HG02642 (cell line): ENCODE results near the gene MPDU1.
A peak's percentile ranks its signal among the peaks of the same experiment; 100 is the strongest.

Experiments
- ATAC-seq: cut with Tn5 transposase; IDR thresholded peaks from one replicate; pipeline ENCODE4 v1.9.1; 2021; ENCODE audit warnings: mild to moderate bottlenecking; ENCODE audit not compliant: unreplicated experiment, poor library complexity

The MPDU1 gene

GRCh38 chr17:7583253-7584109, at the start of gene MPDU1:
Gene MPDU1 (plus strand): TSS chr17:7583852. CDS start chr17:7583863, 11 bp downstream.
- peak; percentile 76 for ATAC-seq

- ATAC-seq: no peak
Observed at GRCh38 chr17:7538050-7538449, 45.6 kb upstream of the MPDU1 start.

GRCh38 chr17:7538891-7539545, 44.6 kb upstream of the MPDU1 start:
- no peak for ATAC-seq

GRCh38 chr17:7541074-7541621, 42.5 kb upstream of the MPDU1 start:
- ATAC-seq: no peak

GRCh38 chr17:7544911-7545310, 38.7 kb upstream of the MPDU1 start:
- ATAC-seq: no peak

- no peak for ATAC-seq
Observed at GRCh38 chr17:7548585-7549400, 34.9 kb upstream of the MPDU1 start, which contains the start of gene TNFSF12. Gene TNFSF12 (plus strand): TSS chr17:7549058. CDS start chr17:7549154, 96 bp downstream.

- ATAC-seq: no peak
Observed at GRCh38 chr17:7549401-7550055, 34.1 kb upstream of the MPDU1 start.

- ATAC-seq: no peak
Observed at GRCh38 chr17:7550344-7550743, 33.3 kb upstream of the MPDU1 start.

GRCh38 chr17:7551396-7551795, 32.3 kb upstream of the MPDU1 start:
- no peak for ATAC-seq

- ATAC-seq: no peak
Observed at GRCh38 chr17:7552621-7553051, 31.0 kb upstream of the MPDU1 start.

GRCh38 chr17:7553356-7553755, 30.3 kb upstream of the MPDU1 start:
- no peak for ATAC-seq

GRCh38 chr17:7555320-7555948, 28.2 kb upstream of the MPDU1 start:
- no peak for ATAC-seq

GRCh38 chr17:7556627-7557026, 27.0 kb upstream of the MPDU1 start:
- no peak for ATAC-seq

GRCh38 chr17:7557147-7557764, 26.4 kb upstream of the MPDU1 start:
- no peak for ATAC-seq

- no peak for ATAC-seq
Observed at GRCh38 chr17:7557775-7558543, 25.7 kb upstream of the MPDU1 start.

GRCh38 chr17:7558544-7559319, 24.9 kb upstream of the MPDU1 start, which contains the start of gene TNFSF13:
Gene TNFSF13 (plus strand): TSS chr17:7558750. CDS start chr17:7559040, 290 bp downstream.
- ATAC-seq: no peak
